ENCODE results near the gene PTPRR.

PTPRR gene

GRCh38 chr12:70918321-70918720, 2.2 kb downstream of the PTPRR start:
- no peak for DNase-seq

GRCh38 chr12:70910666-70911065, 9.9 kb downstream of the PTPRR start:
- no peak for DNase-seq

GRCh38 chr12:70908978-70909377, 11.6 kb downstream of the PTPRR start:
- DNase-seq: no peak

DNA sequence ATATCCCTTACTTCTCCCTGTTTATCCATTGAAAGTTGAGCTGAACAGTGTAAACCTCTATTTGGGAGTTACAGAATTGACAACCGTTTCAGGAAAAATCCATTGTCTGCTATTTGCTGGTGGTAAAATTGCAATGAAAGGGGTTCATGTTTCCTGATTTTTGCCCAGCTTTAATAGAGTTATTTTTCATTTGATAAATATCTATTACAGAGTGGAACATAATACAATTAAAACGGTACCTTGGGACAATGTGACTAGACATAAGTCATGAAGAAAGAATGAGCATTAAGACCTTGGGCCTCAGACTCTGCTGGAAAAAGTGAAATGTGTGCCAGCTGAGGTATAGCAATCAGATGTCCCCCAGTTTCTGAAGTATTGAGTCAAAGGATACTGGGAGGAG, 13.1 kb downstream of the PTPRR start:
- no peak for DNase-seq

DNA sequence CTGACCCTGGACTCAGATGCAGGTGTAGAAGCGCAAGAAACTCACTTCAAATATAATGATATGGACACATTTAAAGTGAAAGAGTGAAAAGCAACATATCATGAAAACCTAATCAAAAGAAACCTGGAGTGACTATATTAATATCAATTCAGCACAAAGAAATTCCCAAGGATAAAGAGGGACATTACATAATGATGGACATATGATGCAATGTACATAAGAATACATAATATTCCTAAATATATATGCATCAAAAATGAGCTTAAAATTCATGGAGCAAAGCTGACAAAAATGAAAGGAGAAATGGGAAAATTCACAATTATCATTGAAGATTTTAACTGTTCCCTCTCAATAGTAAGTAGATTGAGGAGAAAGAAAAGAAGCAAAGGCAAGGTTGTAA, 24.6 kb downstream of the PTPRR start:
- no peak for DNase-seq

DNA sequence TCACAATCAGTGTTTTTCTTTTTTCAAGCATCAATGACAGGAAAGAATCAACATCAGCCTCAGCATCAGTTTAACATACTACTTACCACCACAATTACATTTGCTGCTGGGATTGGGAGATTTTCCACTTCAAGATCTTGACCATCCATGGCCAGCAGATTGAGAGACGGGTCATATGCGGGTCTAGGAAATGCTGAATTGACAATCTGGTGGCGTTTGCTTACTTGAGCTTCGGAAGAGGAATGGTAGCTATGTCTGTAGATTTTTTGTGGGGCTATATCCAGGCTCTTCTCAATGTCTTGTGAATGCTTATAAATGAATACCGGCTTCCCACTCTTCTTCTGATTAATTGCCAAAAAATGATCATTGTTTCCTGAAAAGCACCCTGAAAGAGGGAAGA, 27.9 kb downstream of the PTPRR start:
- no peak for DNase-seq

GRCh38 chr12:70890895-70891832, 29.4 kb downstream of the PTPRR start:
- no peak for DNase-seq

- DNase-seq: peak; percentile 7
Measured at GRCh38 chr12:70885956-70886355, 34.6 kb downstream of the PTPRR start.

GRCh38 chr12:70883855-70884254, 36.7 kb downstream of the PTPRR start:
- DNase-seq: no peak

- no peak for DNase-seq
Measured at GRCh38 chr12:70880744-70881143, 39.8 kb downstream of the PTPRR start.

- DNase-seq: peak; percentile 64
Measured at GRCh38 chr12:70876952-70877351, 43.6 kb downstream of the PTPRR start.

DNA sequence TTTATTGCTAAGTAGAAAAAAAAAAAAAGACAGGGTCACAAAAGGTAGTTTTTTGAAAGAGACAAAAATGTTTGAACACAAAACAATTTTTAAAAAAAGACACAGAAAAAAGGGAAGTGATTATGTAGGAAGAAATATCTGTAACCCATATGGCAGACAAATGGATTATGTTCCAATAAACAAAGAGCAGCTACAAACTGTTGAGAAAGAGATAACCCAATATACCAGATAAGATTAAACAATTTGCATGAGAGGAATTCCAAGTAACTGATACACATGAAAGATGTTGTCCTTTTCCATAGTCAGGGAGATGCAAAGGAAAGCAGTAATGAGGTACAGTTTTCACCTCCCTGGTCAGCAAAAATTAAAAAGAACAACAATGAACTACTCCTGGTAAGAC, 44.9 kb downstream of the PTPRR start:
- no peak for DNase-seq

DNA sequence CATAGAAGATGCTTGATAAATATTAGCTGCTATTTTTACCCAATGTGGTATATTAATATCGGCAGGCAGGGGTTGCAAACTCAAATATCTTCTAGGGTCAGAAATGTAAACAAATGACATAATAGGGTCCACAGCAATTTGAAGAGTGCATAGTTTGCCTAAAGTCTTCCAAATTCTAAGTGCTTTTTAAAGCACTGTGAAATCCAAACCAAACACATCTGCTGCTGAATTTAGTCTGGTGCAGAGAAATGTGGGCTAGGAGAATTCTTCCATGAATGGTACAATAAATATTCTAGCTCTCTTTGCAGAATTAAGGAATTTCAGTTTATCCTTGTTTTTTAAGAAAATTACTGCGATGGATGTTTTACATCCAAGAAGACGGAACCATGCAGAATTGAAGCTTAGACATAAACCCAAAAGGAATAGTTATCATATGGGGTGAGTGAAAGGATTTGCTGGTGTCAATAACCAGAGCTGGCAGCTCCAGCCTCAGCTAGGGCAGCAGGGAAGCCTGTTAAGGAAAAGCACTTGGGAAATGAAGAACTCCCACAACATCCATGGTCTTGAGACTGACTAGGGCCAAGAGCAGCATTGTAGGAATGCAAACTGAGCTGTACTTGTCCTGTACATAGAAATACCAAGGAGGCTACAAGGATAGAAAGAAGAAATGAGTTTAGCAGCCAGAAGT, 65.5 kb downstream of the PTPRR start:
- DNase-seq: no peak

- no peak for DNase-seq
Measured at GRCh38 chr12:70854138-70854537, 66.4 kb downstream of the PTPRR start.

GRCh38 chr12:70853326-70853725, 67.2 kb downstream of the PTPRR start:
- DNase-seq: peak; percentile 77

GRCh38 chr12:70852416-70853150, 68.0 kb downstream of the PTPRR start:
- no peak for DNase-seq

DNA sequence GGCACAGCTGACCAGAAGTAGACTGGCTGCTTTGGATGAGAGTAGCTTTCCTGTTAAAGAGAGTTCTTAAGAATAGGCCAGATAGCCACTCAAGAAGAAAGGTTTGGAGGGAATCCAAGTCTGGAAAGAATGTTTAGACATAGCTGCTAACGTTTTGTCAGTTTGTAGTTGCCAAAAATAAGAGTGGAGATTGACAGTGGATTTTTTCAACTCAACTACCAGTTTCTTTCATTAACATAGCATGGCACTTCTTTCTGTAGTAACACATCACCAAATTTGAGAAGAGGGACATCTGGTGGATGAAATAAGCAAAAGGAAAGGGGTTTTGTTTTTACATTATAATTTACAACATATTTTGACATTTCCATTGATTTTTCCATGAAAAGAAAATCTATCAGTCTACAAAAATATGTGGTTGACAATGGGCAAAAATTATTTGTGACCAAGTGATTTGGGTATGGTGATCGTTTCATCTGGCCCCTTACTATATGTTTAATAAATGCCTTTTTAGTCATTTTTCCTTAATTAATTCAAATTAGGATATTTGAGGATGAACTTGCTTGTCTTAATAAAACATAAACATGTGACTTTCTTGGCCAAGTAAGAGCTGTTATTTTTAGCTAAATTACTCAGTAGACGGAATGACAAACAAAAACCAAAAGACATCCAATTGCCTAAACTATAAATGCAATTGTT, 71.1 kb downstream of the PTPRR start:
- peak; percentile 37 for DNase-seq

- no peak for DNase-seq
Measured at GRCh38 chr12:70847871-70848270, 72.7 kb downstream of the PTPRR start.

- no peak for DNase-seq
Measured at GRCh38 chr12:70845268-70845667, 75.3 kb downstream of the PTPRR start.

DNA sequence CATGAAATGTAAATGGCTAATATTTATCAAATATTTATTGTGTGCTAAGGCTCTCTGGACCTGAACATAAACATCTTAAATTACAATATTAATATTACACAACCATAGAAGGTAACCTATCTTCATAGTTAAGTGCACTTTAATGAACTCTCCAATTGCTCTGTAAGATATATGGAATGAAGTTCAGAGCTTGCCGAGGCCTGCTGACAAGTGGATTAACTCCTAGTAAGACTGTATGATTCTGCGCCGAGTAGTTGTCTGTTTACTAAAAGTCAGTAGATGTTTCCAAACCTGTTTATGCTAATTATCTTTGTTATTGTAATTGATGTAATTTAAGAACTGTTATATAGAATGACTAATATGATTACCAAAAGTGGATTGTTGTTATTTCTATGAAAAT, 77.2 kb downstream of the PTPRR start:
- no peak for DNase-seq

- DNase-seq: no peak
Measured at GRCh38 chr12:70842942-70843341, 77.6 kb downstream of the PTPRR start.

- DNase-seq: peak; percentile 33
Measured at GRCh38 chr12:70842136-70842535, 78.4 kb downstream of the PTPRR start.

All from fibroblast of skin of abdomen (primary cell).